ENCODE measurements around the gene ZNF385A.
A peak's percentile ranks its signal among the peaks of the same experiment; 100 is the strongest.

The ZNF385A gene

GRCh38 chr12:54368709-54369596 is 15.6 kb downstream of the ZNF385A start:
- Histone ChIP-seq H3K4me3 (ENCODE audit: low read length) (peak overlapping the region; percentile 39), H3K4me2 (ENCODE audit: low read length) (peak overlapping the region; percentile 69), H3K27me3 (ENCODE audit: control insufficient read depth, insufficient read depth, low read length) (no peaks in the 10 kb centered on the region), H3K9me3 (replicated peaks; ENCODE audit: low read length) (no peaks in the 10 kb centered on the region), H3K36me3 (ENCODE audit: insufficient read depth, low read length) (no peaks in the 10 kb centered on the region), H3K4me1 (ENCODE audit: control insufficient read depth, insufficient read depth, low read length) (peaks cover 26% of the 10 kb centered on the region), H3K9ac (ENCODE audit: low read depth, low read length) (peak overlapping the region; percentile 55)

GRCh38 chr12:54368025-54368708 is 16.4 kb downstream of the ZNF385A start:
- Histone ChIP-seq H3K4me2 (ENCODE audit: low read length) (peak overlapping the region; percentile 69), H3K9ac (ENCODE audit: low read depth, low read length) (peak overlapping the region; percentile 55), H3K4me1 (ENCODE audit: control insufficient read depth, insufficient read depth, low read length) (peaks cover 26% of the 10 kb centered on the region), H3K27me3 (ENCODE audit: control insufficient read depth, insufficient read depth, low read length) (no peaks in the 10 kb centered on the region), H3K36me3 (ENCODE audit: insufficient read depth, low read length) (no peaks in the 10 kb centered on the region), H3K4me3 (ENCODE audit: low read length) (peak overlapping the region; percentile 39), H3K9me3 (replicated peaks; ENCODE audit: low read length) (no peaks in the 10 kb centered on the region)

GRCh38 chr12:54364413-54364812 is 20.1 kb downstream of the ZNF385A start, which contains the start of gene GPR84:
Gene GPR84, minus strand, starts transcription at chr12:54364486. Its CDS starts 635 bp downstream, at chr12:54363851.
- Histone ChIP-seq H3K36me3 (ENCODE audit: insufficient read depth, low read length) (no peaks in the 10 kb centered on the region), H3K4me1 (ENCODE audit: control insufficient read depth, insufficient read depth, low read length) (peaks cover 28% of the 10 kb centered on the region), H3K9me3 (replicated peaks; ENCODE audit: low read length) (no peaks in the 10 kb centered on the region), H3K4me2 (ENCODE audit: low read length) (no peak within 1 kb of the TSS), H3K27me3 (ENCODE audit: control insufficient read depth, insufficient read depth, low read length) (no peaks in the 10 kb centered on the region), H3K4me3 (ENCODE audit: low read length) (no peak within 1 kb of the TSS), H3K9ac (ENCODE audit: low read depth, low read length) (no peak within 1 kb of the TSS)

- Histone ChIP-seq H3K4me2 (ENCODE audit: low read length) (no peak overlapping the region), H3K9ac (ENCODE audit: low read depth, low read length) (no peak overlapping the region), H3K4me1 (ENCODE audit: control insufficient read depth, insufficient read depth, low read length) (peaks cover 23% of the 10 kb centered on the region), H3K27me3 (ENCODE audit: control insufficient read depth, insufficient read depth, low read length) (no peaks in the 10 kb centered on the region), H3K36me3 (ENCODE audit: insufficient read depth, low read length) (no peaks in the 10 kb centered on the region), H3K9me3 (replicated peaks; ENCODE audit: low read length) (no peaks in the 10 kb centered on the region), H3K4me3 (ENCODE audit: low read length) (no peak overlapping the region)
Measured at GRCh38 chr12:54363618-54364017, 20.9 kb downstream of the ZNF385A start.

- H3K4me3 ChIP-seq (ENCODE audit: low read length), result no peak overlapping the region
Measured at GRCh38 chr12:54363047-54363446, 21.5 kb downstream of the ZNF385A start.

GRCh38 chr12:54360717-54361456 is 23.6 kb downstream of the ZNF385A start:
- Histone ChIP-seq H3K27me3 (ENCODE audit: control insufficient read depth, insufficient read depth, low read length) (no peaks in the 10 kb centered on the region), H3K4me3 (ENCODE audit: low read length) (peak overlapping the region; percentile 33), H3K36me3 (ENCODE audit: insufficient read depth, low read length) (no peaks in the 10 kb centered on the region), H3K9me3 (replicated peaks; ENCODE audit: low read length) (no peaks in the 10 kb centered on the region), H3K4me1 (ENCODE audit: control insufficient read depth, insufficient read depth, low read length) (peaks cover 29% of the 10 kb centered on the region), H3K9ac (ENCODE audit: low read depth, low read length) (peak overlapping the region; percentile 72), H3K4me2 (ENCODE audit: low read length) (peak overlapping the region; percentile 64)

More at GRCh38 chr12:54363047-54363446, 21.5 kb downstream of the ZNF385A start:
- Histone ChIP-seq H3K36me3 (ENCODE audit: insufficient read depth, low read length) (no peaks in the 10 kb centered on the region), H3K27me3 (ENCODE audit: control insufficient read depth, insufficient read depth, low read length) (no peaks in the 10 kb centered on the region), H3K4me1 (ENCODE audit: control insufficient read depth, insufficient read depth, low read length) (peaks cover 24% of the 10 kb centered on the region), H3K9ac (ENCODE audit: low read depth, low read length) (no peak overlapping the region), H3K4me2 (ENCODE audit: low read length) (no peak overlapping the region), H3K9me3 (replicated peaks; ENCODE audit: low read length) (no peaks in the 10 kb centered on the region)

GRCh38 chr12:54359762-54360351 is 24.7 kb downstream of the ZNF385A start:
- H3K9ac ChIP-seq (ENCODE audit: low read depth, low read length), result peak overlapping the region; percentile 72
- peaks cover 29% of the 10 kb centered on the region for H3K4me1 ChIP-seq (ENCODE audit: control insufficient read depth, insufficient read depth, low read length)
- H3K27me3 ChIP-seq (ENCODE audit: control insufficient read depth, insufficient read depth, low read length), result no peaks in the 10 kb centered on the region
- peak overlapping the region; percentile 57 for H3K4me3 ChIP-seq (ENCODE audit: low read length)
- no peaks in the 10 kb centered on the region for H3K36me3 ChIP-seq (ENCODE audit: insufficient read depth, low read length)
- H3K9me3 ChIP-seq (replicated peaks; ENCODE audit: low read length), result no peaks in the 10 kb centered on the region
- H3K4me2 ChIP-seq (ENCODE audit: low read length), result peak overlapping the region; percentile 73

GRCh38 chr12:54358945-54359761 is 25.4 kb downstream of the ZNF385A start:
- Histone ChIP-seq H3K4me2 (ENCODE audit: low read length) (peak overlapping the region; percentile 95), H3K9ac (ENCODE audit: low read depth, low read length) (peak overlapping the region; percentile 91), H3K4me3 (ENCODE audit: low read length) (peak overlapping the region; percentile 75), H3K27me3 (ENCODE audit: control insufficient read depth, insufficient read depth, low read length) (no peaks in the 10 kb centered on the region), H3K4me1 (ENCODE audit: control insufficient read depth, insufficient read depth, low read length) (peaks cover 29% of the 10 kb centered on the region), H3K36me3 (ENCODE audit: insufficient read depth, low read length) (no peaks in the 10 kb centered on the region), H3K9me3 (replicated peaks; ENCODE audit: low read length) (no peaks in the 10 kb centered on the region)

- Histone ChIP-seq H3K9me3 (replicated peaks; ENCODE audit: low read length) (no peaks in the 10 kb centered on the region), H3K27me3 (ENCODE audit: control insufficient read depth, insufficient read depth, low read length) (no peaks in the 10 kb centered on the region), H3K4me2 (ENCODE audit: low read length) (peak overlapping the region; percentile 95), H3K36me3 (ENCODE audit: insufficient read depth, low read length) (no peaks in the 10 kb centered on the region), H3K9ac (ENCODE audit: low read depth, low read length) (peak overlapping the region; percentile 91), H3K4me3 (ENCODE audit: low read length) (peak overlapping the region; percentile 75), H3K4me1 (ENCODE audit: control insufficient read depth, insufficient read depth, low read length) (peaks cover 31% of the 10 kb centered on the region)
Measured at GRCh38 chr12:54358191-54358944, 26.2 kb downstream of the ZNF385A start.
